Kidney tubule cell (primary cell): ENCODE results near the gene NAPEPLD.

Source experiments
- DNase-seq: peaks from one replicate; pipeline ENCODE4 v3.0.0-alpha.2; 2018; ENCODE audit warnings: low spot score

NAPEPLD gene

GRCh38 chr7:103143868-103144267, 5.0 kb downstream of the NAPEPLD start:
- no peak for DNase-seq

GRCh38 chr7:103142494-103142893, 6.4 kb downstream of the NAPEPLD start:
- DNase-seq, result no peak

GRCh38 chr7:103141753-103142404, 7.0 kb downstream of the NAPEPLD start:
- DNase-seq, result peak; percentile 92

GRCh38 chr7:103140685-103141084, 8.2 kb downstream of the NAPEPLD start:
- DNase-seq, result no peak

GRCh38 chr7:103140061-103140460, 8.8 kb downstream of the NAPEPLD start:
- DNase-seq, result no peak

GRCh38 chr7:103134836-103135554, 13.9 kb downstream of the NAPEPLD start:
- DNase-seq, result no peak

GRCh38 chr7:103132995-103133688, 15.8 kb downstream of the NAPEPLD start:
- peak; percentile 69 for DNase-seq

GRCh38 chr7:103130901-103131624, 17.8 kb downstream of the NAPEPLD start:
- peak; percentile 39 for DNase-seq

- DNase-seq, result no peak
These were observed 19.0 kb downstream of the NAPEPLD start for GRCh38 chr7:103129702-103130549.

GRCh38 chr7:103127006-103127405, 21.9 kb downstream of the NAPEPLD start:
- DNase-seq, result no peak

GRCh38 chr7:103124429-103124979, 24.4 kb downstream of the NAPEPLD start:
- peak; percentile 85 for DNase-seq

- no peak for DNase-seq
These were observed 25.4 kb downstream of the NAPEPLD start for GRCh38 chr7:103123529-103123928.

- DNase-seq, result no peak
These were observed 27.3 kb downstream of the NAPEPLD start for GRCh38 chr7:103121641-103122040.

- DNase-seq, result no peak
These were observed 28.5 kb downstream of the NAPEPLD start for GRCh38 chr7:103120362-103120761.

- no peak for DNase-seq
These were observed 29.1 kb downstream of the NAPEPLD start for GRCh38 chr7:103119791-103120291.

- no peak for DNase-seq
These were observed 31.4 kb downstream of the NAPEPLD start for GRCh38 chr7:103117465-103117864.

- no peak for DNase-seq
These were observed 31.9 kb downstream of the NAPEPLD start for GRCh38 chr7:103116991-103117390.

- peak; percentile 44 for DNase-seq
These were observed 32.4 kb downstream of the NAPEPLD start for GRCh38 chr7:103116511-103116910.

GRCh38 chr7:103115771-103116170, 33.1 kb downstream of the NAPEPLD start:
- no peak for DNase-seq

GRCh38 chr7:103114576-103115008, 34.3 kb downstream of the NAPEPLD start:
- DNase-seq, result no peak

- peak; percentile 91 for DNase-seq
These were observed 35.7 kb downstream of the NAPEPLD start for GRCh38 chr7:103113164-103113563.
